Endodermal cell (in vitro differentiated cells): Measurements from ENCODE around the gene PHF8. TPM values are rescaled to one million over a fixed set of nuclear protein-coding genes. Genes with fewer than 3 reads are reported as not detected.

Experiments used
- DNase-seq: peaks from one replicate; pipeline ENCODE4 v3.0.0-alpha.2; 2017
- H3K27ac ChIP-seq: 2 replicates; pipeline ENCODE4 v1.5.1; 2013; ENCODE audit warnings: mild to moderate bottlenecking, low read depth, low read length, moderate library complexity
- H3K27me3 ChIP-seq: 2 replicates; pipeline ENCODE4 v1.6.1; 2013; ENCODE audit warnings: mild to moderate bottlenecking, low read length, moderate library complexity; ENCODE audit not compliant: insufficient read depth, control insufficient read depth, poor library complexity, severe bottlenecking
- H3K36me3 ChIP-seq: 2 replicates; pipeline ENCODE4 v1.7.0; 2013; ENCODE audit warnings: mild to moderate bottlenecking, low read length, moderate library complexity; ENCODE audit not compliant: control insufficient read depth, insufficient read depth
- H3K4me1 ChIP-seq: one replicate; pipeline ENCODE4 v1.7.0; 2013; ENCODE audit warnings: low read length; ENCODE audit not compliant: control insufficient read depth, insufficient read depth
- H3K4me3 ChIP-seq: 2 replicates; pipeline ENCODE4 v1.5.1; 2013; ENCODE audit warnings: mild to moderate bottlenecking, low read length, moderate library complexity
- H3K9ac ChIP-seq: 2 replicates; pipeline ENCODE4 v1.6.1; 2013; ENCODE audit warnings: mild to moderate bottlenecking, low read length, moderate library complexity; ENCODE audit not compliant: poor library complexity, severe bottlenecking; ENCODE audit errors: extremely low read depth
- H3K9me3 ChIP-seq: 2 replicates; pipeline ENCODE4 v1.6.1; 2013; ENCODE audit warnings: mild to moderate bottlenecking, low read length, moderate library complexity; ENCODE audit not compliant: control insufficient read depth
- H3K27ac Mint-ChIP-seq: 2 replicates; pipeline ENCODE4 v1.8.0; 2020; ENCODE audit warnings: mixed read lengths
- H3K27me3 Mint-ChIP-seq: 2 replicates; pipeline ENCODE4 v1.8.0; 2021; ENCODE audit warnings: mild to moderate bottlenecking, mixed read lengths; ENCODE audit not compliant: insufficient read depth
- H3K36me3 Mint-ChIP-seq: 2 replicates; pipeline ENCODE4 v1.8.0; 2020; ENCODE audit warnings: low read depth, mixed read lengths
- H3K4me1 Mint-ChIP-seq: 2 replicates; pipeline ENCODE4 v1.8.0; 2020; ENCODE audit warnings: mixed read lengths
- H3K4me3 Mint-ChIP-seq: 2 replicates; pipeline ENCODE4 v1.8.0; 2020; ENCODE audit warnings: mild to moderate bottlenecking, moderate library complexity, mixed read lengths
- H3K9me3 Mint-ChIP-seq: 2 replicates; pipeline ENCODE4 v1.8.0; 2020; ENCODE audit warnings: mild to moderate bottlenecking, mixed read lengths
- CTCF ChIP-seq: fragments of 200-600 bp; sonication (generic); conservative IDR thresholded peaks from 2 replicates; pipeline ENCODE4 v1.5.0; 2021; ENCODE audit warnings: antibody characterized with exemption, mild to moderate bottlenecking
- WGBS, 2 experiments: methylation state at CpG; one replicate each; pipeline versions ENCODE4 v1.1.5 to v1.1.7; 2013; ENCODE audit warnings: missing lambda C conversion rate in 2 of 2, mixed read lengths in 1 of 2; ENCODE audit not compliant: insufficient coverage in 1 of 2, insufficient read length in 1 of 2; 5-methylcytosine and 5-hydroxymethylcytosine counted together
- total RNA-seq, 2 donors: library from RNA; stranded (reverse); fragmentation: NEBNext Ultra II Directional in 1 of 2; extraction: Animal tissue kit (Norgen Biotek cat#: 25700) in 1 of 2; gene quantifications; 2 replicates in 1 of 2; 3 replicates in 1 of 2; pipeline ENCODE4 v1.2.1, GENCODE V29; 2021

The PHF8 gene
- total RNA-seq, 2 donors from 2014 or later: 30.6 to 36.4 TPM

GRCh38 chrX:54090880-54091279, 46.6 kb upstream of the PHF8 start:
- Histone ChIP-seq H3K27me3 (no peaks in the 10 kb centered on the region), H3K9me3 (no peaks in the 10 kb centered on the region), H3K4me1 (no peaks in the 10 kb centered on the region), H3K36me3 (no peaks in the 10 kb centered on the region), H3K9ac (no peak overlapping the region), H3K4me3 (no peak overlapping the region), H3K27ac (no peak overlapping the region)
- no peaks in the 10 kb centered on the region for H3K36me3 Mint-ChIP-seq
- H3K9me3 Mint-ChIP-seq: peaks cover 48% of the 10 kb centered on the region
- no peaks in the 10 kb centered on the region for H3K4me1 Mint-ChIP-seq
- no peaks in the 10 kb centered on the region for H3K27me3 Mint-ChIP-seq
- DNase-seq: no peak
- no peak overlapping the region for H3K4me3 Mint-ChIP-seq
- H3K27ac Mint-ChIP-seq: no peak overlapping the region
- 100% methylated on average over 1 of the region's 2 CpGs; no CpG with 5 or more reads in 1 of the 2 experiments for WGBS, 2 experiments
- TF ChIP-seq CTCF: no peak

GRCh38 chrX:54089191-54089590, 44.9 kb upstream of the PHF8 start:
- H3K4me3 Mint-ChIP-seq: no peak overlapping the region
- no peak overlapping the region for H3K27ac ChIP-seq
- no peak overlapping the region for H3K4me3 ChIP-seq
- DNase-seq: no peak
- H3K27ac Mint-ChIP-seq: no peak overlapping the region
- H3K4me1 Mint-ChIP-seq: no peaks in the 10 kb centered on the region
- 63% methylated on average over 2 of the region's 2 CpGs; no CpG with 5 or more reads in 1 of the 2 experiments for WGBS, 2 experiments
- no peaks in the 10 kb centered on the region for H3K36me3 ChIP-seq
- no peaks in the 10 kb centered on the region for H3K27me3 Mint-ChIP-seq
- H3K9ac ChIP-seq: no peak overlapping the region
- H3K27me3 ChIP-seq: no peaks in the 10 kb centered on the region
- peaks cover 58% of the 10 kb centered on the region for H3K9me3 Mint-ChIP-seq
- H3K36me3 Mint-ChIP-seq: peaks cover 2% of the 10 kb centered on the region
- TF ChIP-seq CTCF: no peak
- H3K9me3 ChIP-seq: no peaks in the 10 kb centered on the region
- no peaks in the 10 kb centered on the region for H3K4me1 ChIP-seq

GRCh38 chrX:54087661-54088060, 43.4 kb upstream of the PHF8 start:
- H3K36me3 Mint-ChIP-seq: peaks cover 2% of the 10 kb centered on the region
- no peak overlapping the region for H3K27ac Mint-ChIP-seq
- H3K27me3 ChIP-seq: no peaks in the 10 kb centered on the region
- H3K36me3 ChIP-seq: no peaks in the 10 kb centered on the region
- H3K9me3 Mint-ChIP-seq: peaks cover 61% of the 10 kb centered on the region
- H3K4me3 Mint-ChIP-seq: no peak overlapping the region
- no peaks in the 10 kb centered on the region for H3K4me1 ChIP-seq
- H3K4me1 Mint-ChIP-seq: no peaks in the 10 kb centered on the region
- H3K9me3 ChIP-seq: no peaks in the 10 kb centered on the region
- H3K9ac ChIP-seq: no peak overlapping the region
- 96% methylated on average over 3 of the region's 4 CpGs; no CpG with 5 or more reads in 1 of the 2 experiments for WGBS, 2 experiments
- no peak overlapping the region for H3K27ac ChIP-seq
- no peak overlapping the region for H3K4me3 ChIP-seq
- TF ChIP-seq CTCF: no peak
- no peaks in the 10 kb centered on the region for H3K27me3 Mint-ChIP-seq
- DNase-seq: no peak
